Upper lobe of right lung (tissue), 1 donor: Measurements from ENCODE around the gene VCAM1. TPM values are rescaled to one million over a fixed set of nuclear protein-coding genes. Genes with fewer than 3 reads are reported as not detected.

Experiments used
- ATAC-seq: fragments of 200-7000 bp; cut with Tn5 transposase; one replicate; pipeline ENCODE4 v1.9.1; 2020; ENCODE audit warnings: mild to moderate bottlenecking, moderate library complexity
- DNase-seq: peaks from one replicate; pipeline ENCODE4 v3.0.0-alpha.2; 2020
- H3K27ac ChIP-seq: fragments of 200-600 bp; one replicate; pipeline ENCODE4 v1.8.0; 2022
- H3K27me3 ChIP-seq: fragments of 200-600 bp; one replicate; pipeline ENCODE4 v1.8.0; 2022; ENCODE audit warnings: mild to moderate bottlenecking
- H3K36me3 ChIP-seq: fragments of 200-600 bp; one replicate; pipeline ENCODE4 v1.8.0; 2022
- H3K4me1 ChIP-seq: fragments of 200-600 bp; one replicate; pipeline ENCODE4 v1.8.0; 2022
- H3K4me3 ChIP-seq: fragments of 200-600 bp; one replicate; pipeline ENCODE4 v1.8.0; 2022; ENCODE audit warnings: mild to moderate bottlenecking
- H3K9me3 ChIP-seq: fragments of 200-600 bp; one replicate; pipeline ENCODE4 v1.8.0; 2022
- intact Hi-C: fragments of 100-400 bp; cut with DNase I; formaldehyde crosslinking; loops from one replicate; pipeline ENCODE4 v1.11.0; 2022
- total RNA-seq: library from RNA; stranded (reverse); fragmentation: NEBNext Ultra II Directional; extraction: Animal tissue kit (Norgen Biotek cat#: 25700); gene quantifications from one replicate; pipeline ENCODE4 v1.2.1, GENCODE V29; 2021
- TF ChIP-seq, protein P1 (sequence below): fragments of 200-600 bp; IDR thresholded peaks from one replicate; pipeline ENCODE4 v1.8.0; 2022; ENCODE audit warnings: antibody characterized with exemption
- donor health status: DM: no; HTN: yes; CAD: no; lungs with severe emphysema.

VCAM1 gene
- total RNA-seq, 1 donor from 2014 or later: 8.1 TPM

GRCh38 chr1:100767176-100767890 lies 47.8 kb downstream of the VCAM1 start:
- TF ChIP-seq, protein P1, sequence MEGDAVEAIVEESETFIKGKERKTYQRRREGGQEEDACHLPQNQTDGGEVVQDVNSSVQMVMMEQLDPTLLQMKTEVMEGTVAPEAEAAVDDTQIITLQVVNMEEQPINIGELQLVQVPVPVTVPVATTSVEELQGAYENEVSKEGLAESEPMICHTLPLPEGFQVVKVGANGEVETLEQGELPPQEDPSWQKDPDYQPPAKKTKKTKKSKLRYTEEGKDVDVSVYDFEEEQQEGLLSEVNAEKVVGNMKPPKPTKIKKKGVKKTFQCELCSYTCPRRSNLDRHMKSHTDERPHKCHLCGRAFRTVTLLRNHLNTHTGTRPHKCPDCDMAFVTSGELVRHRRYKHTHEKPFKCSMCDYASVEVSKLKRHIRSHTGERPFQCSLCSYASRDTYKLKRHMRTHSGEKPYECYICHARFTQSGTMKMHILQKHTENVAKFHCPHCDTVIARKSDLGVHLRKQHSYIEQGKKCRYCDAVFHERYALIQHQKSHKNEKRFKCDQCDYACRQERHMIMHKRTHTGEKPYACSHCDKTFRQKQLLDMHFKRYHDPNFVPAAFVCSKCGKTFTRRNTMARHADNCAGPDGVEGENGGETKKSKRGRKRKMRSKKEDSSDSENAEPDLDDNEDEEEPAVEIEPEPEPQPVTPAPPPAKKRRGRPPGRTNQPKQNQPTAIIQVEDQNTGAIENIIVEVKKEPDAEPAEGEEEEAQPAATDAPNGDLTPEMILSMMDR: no peak
- no peaks in the 10 kb centered on the region for H3K9me3 ChIP-seq
- no peaks in the 10 kb centered on the region for H3K4me1 ChIP-seq
- H3K36me3 ChIP-seq: no peaks in the 10 kb centered on the region
- no peak overlapping the region for H3K27ac ChIP-seq
- DNase-seq: no peak
- no peaks in the 10 kb centered on the region for H3K27me3 ChIP-seq
- no peak for ATAC-seq
- H3K4me3 ChIP-seq: no peak overlapping the region
- intact Hi-C loops: no loop called here

GRCh38 chr1:100769323-100769722 lies 49.8 kb downstream of the VCAM1 start:
- no peaks in the 10 kb centered on the region for H3K27me3 ChIP-seq
- no peaks in the 10 kb centered on the region for H3K9me3 ChIP-seq
- ATAC-seq: no peak

DNA sequence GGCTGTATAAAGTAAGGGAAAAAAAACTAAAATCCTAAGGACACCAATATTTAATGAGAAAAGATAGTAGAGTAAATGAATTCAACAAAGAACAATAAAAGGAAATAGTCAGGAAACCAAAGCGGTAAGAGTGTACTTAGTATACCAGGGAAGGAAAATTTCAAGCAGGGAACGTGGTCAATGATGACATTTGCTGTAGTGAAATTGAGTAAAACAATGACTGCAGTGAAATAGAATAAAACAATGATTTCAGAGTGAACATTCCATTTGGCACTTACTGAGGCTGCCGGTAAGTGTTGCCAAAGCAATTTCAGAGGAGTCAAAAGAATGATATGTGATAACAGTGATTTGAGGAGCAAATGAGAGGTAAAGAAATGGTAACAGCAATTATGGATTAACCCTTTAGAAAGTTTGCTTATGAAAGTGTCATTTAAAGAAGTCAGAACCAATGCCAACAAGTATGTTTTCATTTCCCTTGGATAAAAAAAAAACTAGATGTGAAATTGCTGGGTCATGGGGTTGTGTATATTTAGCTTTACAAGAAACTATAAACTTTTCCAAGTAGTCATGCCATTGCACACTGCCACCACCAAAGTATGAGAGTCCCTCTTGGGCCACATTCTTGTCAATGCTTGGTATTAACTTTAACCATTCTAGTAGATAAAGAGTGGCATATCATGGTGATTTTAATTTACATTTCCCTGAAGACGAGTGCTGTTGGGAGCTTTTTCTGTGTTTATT lies 50.5 kb downstream of the VCAM1 start:
- intact Hi-C loops: no loop called here
- no peaks in the 10 kb centered on the region for H3K4me1 ChIP-seq
- H3K27me3 ChIP-seq: no peaks in the 10 kb centered on the region
- no peaks in the 10 kb centered on the region for H3K36me3 ChIP-seq
- ATAC-seq (no peak), DNase-seq (no peak)
- no peak overlapping the region for H3K27ac ChIP-seq
- no peak overlapping the region for H3K4me3 ChIP-seq
- H3K9me3 ChIP-seq: no peaks in the 10 kb centered on the region
- TF ChIP-seq, protein P1: no peak

More at GRCh38 chr1:100769323-100769722, 49.8 kb downstream of the VCAM1 start:
- DNase-seq: no peak
- no peak overlapping the region for H3K27ac ChIP-seq
- no peaks in the 10 kb centered on the region for H3K36me3 ChIP-seq
- TF ChIP-seq, protein P1: no peak
- intact Hi-C loops: no loop called here
- no peaks in the 10 kb centered on the region for H3K4me1 ChIP-seq
- H3K4me3 ChIP-seq: no peak overlapping the region

GRCh38 chr1:100773444-100773843 lies 53.9 kb downstream of the VCAM1 start:
- Histone ChIP-seq H3K27ac (no peak overlapping the region), H3K9me3 (no peaks in the 10 kb centered on the region), H3K4me1 (no peaks in the 10 kb centered on the region), H3K4me3 (no peak overlapping the region), H3K36me3 (no peaks in the 10 kb centered on the region), H3K27me3 (no peaks in the 10 kb centered on the region)
- no peak for DNase-seq
- intact Hi-C loops: no loop called here
- no peak for ATAC-seq
- TF ChIP-seq, protein P1: no peak

DNA sequence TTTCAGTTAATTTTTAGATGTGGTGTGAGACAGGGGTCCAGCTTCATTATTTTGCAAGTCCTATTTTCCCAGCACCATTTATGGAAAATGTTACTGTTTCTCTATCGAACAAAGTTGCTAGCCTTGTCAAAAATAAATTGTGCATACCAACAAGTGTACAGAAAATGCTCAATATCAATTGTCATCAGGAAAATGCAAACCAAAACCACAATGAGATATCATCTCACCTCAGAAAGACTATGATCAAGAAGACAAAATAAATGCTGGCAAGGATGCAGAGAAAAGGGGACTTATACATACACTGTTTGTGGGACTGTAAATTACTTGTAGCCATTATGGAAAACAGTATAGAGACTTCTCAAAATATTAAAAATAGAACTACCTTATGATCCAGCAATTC lies 54.8 kb downstream of the VCAM1 start:
- no peak overlapping the region for H3K27ac ChIP-seq
- ATAC-seq: no peak
- DNase-seq: no peak
- H3K4me3 ChIP-seq: no peak overlapping the region
- H3K4me1 ChIP-seq: no peaks in the 10 kb centered on the region
- H3K27me3 ChIP-seq: no peaks in the 10 kb centered on the region
- no peaks in the 10 kb centered on the region for H3K36me3 ChIP-seq
- H3K9me3 ChIP-seq: no peaks in the 10 kb centered on the region
- TF ChIP-seq, protein P1: no peak
- intact Hi-C loops: no loop called here
